NCI-H2081 (cell line): ENCODE data around the gene SLC22A1.
A peak's percentile ranks its signal among the peaks of the same experiment; 100 is the strongest.
"Not testable (repeated sequence)": the region's sequence is repeated elsewhere in the genome, so short reads cannot be mapped to it uniquely, and the experiment has no call there.

Experiments
- DNase-seq, 2 experiments: peaks; one replicate each; lab custom pipeline; 2025; lab: John Stamatoyannopoulos, UW

The SLC22A1 gene

DNA sequence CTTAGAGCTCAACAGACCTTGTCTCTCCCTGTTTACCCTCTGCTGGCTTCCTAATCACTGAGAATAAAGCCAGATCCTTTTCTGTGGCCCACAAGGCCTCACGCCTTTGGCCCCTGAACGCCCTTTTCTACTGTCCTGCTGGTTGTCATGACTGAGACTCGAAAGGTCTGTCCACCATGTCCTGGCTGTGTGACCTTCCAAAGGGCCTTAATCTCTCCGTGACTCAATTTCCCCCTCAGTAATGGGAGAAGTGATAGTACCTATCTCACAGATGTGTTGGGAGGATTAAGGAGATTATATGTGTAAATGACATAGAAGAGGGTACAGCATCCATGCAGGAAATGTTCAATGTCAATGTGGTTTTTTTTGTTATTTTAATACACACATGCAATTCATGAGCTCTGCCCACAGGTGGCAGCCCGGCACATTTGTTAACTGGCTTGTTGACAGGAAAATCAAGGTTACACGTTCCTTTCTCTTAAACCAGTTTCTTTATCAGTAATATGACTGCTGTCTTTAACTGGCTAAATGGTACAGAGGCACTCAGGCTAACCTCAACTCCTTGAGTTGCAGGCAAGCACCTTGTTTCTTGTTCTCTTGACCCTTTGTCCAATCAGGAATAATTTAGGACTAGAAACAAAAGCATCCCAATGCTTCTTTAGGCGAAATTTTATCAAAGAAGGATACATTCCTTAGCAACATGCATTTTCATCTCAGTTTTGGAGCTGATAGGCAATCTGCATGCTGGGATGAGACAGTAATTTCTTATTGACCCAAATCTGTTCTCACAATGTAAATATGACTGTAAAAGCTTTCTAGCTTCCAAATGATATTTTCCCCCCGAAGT lies 16.6 kb downstream of the SLC22A1 start:
- peak; percentile 15 to 16 for DNase-seq

DNA sequence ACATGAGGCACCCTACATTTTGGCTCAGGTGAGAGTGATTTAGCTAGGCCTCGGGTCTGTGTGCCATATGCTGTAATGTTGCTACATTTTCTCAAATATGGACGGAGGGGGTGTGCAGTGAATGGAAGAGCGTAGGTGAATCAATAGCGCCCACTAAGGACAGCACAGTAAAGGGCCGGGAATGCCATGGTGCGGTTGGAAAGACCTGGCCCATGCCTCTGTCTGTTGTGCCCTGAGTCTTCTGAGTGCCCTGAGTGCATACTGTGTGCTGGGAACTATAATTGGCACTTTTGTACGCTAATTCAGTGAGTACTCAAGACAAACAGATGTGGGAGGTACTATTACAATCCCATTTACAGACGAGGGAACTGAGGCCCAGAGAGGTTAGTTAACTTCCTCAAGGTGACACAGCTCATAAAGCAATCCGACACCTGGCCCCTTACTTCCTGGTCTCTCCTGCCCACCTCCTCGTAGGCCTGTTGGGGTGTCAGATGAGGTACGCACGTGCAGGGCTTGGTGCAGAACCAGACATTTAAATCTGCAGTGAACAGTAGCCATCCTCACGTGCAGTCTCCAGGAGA lies 17.3 kb downstream of the SLC22A1 start:
- no peak for DNase-seq

DNA sequence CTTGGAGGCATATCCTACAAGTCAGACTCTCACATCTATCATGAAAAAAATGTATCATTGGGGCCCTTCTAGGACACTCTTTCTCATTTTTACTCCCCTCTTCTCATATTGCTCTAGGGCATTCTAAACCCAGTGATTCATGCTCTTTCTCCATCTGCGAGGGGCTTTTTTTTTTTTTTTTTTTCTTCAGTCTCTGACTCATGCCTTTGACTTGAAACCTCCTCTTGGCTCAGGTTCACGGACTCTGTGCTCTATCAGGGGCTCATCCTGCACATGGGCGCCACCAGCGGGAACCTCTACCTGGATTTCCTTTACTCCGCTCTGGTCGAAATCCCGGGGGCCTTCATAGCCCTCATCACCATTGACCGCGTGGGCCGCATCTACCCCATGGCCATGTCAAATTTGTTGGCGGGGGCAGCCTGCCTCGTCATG lies 17.8 kb downstream of the SLC22A1 start:
- DNase-seq, result no peak

DNA sequence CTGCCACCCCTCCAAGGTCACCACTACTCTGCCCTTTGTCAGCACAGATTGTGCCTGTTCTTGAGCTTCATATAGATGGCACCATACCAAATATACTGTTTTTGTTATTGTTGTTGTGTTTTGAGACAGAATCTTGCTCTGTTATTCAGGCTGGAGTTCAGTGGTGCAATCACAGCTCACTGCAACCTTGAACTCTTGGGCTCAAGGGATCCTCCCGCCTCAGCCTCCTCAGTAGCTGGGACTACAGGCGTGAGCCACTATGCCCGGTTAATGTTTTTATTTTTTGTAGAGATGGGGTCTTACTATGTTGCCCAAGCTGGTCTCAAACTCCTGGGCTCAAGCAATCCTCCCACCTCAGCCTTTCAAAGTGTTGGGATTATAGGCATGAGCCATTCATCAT lies 18.9 kb downstream of the SLC22A1 start:
- not testable (repeated sequence) for DNase-seq

DNA sequence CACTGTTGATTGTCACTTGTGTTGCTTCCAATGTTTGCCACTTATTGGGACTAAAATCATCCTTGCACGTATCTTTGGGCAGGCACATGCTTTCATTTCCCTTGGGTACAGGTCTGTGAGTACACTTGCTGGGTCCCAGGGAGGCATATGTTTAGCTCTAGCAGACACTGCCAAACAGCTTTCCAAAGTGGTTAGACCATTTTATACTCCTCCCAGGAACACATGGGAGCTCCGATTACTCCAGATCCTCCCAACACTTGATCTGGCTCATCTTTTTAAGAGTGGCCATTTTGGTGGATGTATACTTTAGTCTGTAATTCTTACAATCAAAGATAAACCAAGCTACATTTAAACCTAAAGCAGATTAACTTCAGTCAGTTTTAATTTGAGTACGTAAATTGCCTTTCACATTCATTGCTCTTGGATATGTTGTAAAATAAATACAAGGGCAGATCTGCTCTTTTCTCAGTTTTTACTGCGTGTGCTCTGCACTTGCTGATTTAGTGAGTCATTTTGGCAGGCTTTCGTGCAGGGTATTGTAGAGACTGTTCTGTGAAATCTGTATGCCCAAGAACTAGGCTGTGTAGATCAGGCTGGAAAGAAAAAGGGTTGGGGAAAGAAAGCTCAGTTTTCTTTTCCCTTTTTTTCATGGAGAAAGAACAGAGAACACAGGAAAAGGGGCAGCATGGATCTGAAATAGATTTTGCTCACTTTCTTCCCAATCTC lies 19.5 kb downstream of the SLC22A1 start:
- DNase-seq, result no peak

DNA sequence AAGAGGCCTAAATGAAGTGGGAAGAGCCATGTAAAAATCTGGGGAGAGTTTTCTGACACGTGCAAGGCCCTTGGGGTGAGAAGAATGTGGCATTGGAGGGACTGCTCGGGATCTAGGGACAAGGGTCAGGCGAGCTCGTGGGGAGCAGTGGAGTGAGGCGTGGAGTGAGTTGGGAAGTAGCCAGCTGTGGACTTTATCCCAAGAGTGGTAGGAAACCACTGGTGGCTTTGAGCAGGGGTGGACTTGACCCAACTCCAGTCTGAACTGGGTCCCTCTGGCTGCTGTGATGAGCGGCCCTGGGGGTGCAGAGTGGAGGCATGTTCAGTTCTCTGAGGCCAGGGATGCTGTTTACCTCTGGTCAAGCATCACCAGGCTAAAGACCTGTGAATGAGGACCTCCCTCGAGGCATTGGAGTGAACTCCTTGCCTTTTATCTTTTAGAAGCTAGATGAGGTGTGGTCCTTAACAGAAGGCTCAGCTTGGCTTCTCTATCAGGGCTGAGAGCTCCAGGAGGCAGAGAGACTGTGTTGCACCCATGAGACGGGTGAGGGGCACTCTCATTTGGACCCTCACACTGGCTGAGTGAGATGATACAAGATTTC lies 20.6 kb downstream of the SLC22A1 start:
- no peak for DNase-seq

DNA sequence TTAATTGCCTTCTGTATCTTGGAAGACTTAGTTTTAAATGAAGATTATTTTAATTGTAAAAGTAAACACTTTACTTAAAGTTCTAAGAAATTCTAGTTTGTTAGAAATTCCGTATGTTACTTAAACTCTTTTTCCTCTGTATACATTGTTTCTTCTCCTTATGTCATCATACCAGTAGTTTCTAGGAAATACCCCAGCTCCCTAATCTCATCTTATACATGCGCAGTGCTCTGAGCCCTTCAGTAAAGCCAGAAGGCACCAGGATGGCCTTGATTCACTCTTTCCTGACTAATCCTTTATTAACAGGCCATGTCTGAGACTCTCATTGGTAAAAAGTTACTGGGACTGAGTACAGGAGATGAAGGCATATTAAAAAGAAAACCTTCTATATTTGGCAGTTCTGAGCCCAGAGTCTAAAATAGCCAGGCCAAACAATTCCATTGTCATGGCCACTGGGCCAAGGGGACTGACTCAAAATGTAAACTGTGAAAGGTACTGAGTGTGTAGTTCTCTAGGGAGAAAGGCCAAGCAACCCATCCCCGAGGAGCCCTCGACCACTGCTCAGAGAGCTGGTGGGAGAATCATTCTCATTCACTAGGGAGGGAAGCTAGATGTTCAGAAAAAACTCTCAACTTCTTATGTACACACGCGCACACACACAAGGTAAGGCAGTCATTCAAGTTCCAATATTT lies 25.0 kb downstream of the SLC22A1 start:
- DNase-seq, result no peak

DNA sequence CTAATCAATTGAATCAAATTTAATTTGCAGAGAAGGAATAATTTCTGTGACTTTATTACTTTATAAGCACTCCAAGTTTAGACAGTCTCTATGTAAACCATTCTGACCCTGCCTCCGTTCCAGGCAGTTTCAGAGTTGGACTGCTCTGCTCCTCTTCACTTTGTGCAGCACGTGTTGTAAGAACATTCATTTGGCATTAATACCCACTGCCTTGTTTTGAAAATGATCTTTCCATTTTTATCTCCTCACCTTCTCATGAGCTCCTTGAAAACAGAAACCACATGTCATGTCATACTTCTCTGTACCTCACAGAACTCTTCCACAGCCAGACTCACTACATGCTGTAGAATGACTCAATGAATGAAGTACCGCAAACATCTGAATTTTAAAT lies 25.5 kb downstream of the SLC22A1 start:
- no peak for DNase-seq

DNA sequence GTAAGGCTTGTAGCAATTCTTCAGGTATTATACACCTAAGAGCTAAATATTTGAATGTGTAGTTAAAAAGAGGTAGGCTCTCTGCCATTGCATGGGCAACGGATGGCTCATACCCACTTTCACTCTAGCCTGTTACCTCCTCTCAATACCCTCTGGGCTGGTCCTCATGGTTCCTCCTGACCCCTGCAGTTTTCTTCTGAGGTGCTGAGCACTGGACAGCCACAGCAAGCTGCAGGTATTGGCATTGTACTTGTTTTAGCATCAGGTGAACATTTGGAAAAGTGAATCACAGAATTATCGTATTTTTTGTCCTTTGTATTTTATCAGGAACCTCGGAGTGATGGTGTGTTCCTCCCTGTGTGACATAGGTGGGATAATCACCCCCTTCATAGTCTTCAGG lies 32.9 kb downstream of the SLC22A1 start:
- DNase-seq, result no peak

DNA sequence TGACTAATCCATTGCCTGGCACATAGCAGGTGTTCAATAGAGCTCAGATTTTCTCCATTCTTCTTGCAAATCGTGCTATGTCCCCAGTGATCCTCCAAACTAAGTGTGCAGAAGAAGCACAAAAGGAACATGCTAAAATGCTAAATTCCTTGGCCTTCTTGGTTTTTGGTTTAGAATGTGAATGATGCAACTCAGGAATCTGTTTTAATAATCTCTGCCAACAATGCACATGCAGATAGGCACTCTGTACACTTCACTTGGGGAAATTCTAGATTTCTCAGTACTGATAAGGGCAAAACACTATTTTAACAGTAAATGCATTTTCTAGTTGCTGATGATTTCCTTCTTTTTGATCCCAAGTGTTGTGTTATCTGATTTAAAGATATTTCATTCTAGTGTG lies 35.2 kb downstream of the SLC22A1 start:
- no peak for DNase-seq

DNA sequence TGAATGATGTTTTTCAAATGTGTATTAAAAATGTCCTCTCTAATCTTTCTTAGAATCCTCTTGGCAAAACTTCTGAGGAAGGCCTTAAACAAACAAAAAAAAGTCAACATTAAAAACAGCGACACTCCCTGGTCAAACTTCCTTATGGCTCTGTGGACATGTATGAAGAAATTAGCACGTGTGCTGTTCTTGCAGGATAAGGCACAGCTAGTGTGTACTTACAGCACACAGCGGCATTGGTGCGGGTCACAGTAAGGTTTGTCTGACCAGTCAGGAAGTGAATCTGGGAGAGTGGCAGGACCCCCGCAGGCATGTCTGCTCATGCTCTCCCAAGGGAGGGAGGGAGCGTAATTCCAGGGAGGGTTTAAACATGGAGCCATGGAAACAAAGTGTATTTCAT lies 38.8 kb downstream of the SLC22A1 start:
- DNase-seq, result no peak

DNA sequence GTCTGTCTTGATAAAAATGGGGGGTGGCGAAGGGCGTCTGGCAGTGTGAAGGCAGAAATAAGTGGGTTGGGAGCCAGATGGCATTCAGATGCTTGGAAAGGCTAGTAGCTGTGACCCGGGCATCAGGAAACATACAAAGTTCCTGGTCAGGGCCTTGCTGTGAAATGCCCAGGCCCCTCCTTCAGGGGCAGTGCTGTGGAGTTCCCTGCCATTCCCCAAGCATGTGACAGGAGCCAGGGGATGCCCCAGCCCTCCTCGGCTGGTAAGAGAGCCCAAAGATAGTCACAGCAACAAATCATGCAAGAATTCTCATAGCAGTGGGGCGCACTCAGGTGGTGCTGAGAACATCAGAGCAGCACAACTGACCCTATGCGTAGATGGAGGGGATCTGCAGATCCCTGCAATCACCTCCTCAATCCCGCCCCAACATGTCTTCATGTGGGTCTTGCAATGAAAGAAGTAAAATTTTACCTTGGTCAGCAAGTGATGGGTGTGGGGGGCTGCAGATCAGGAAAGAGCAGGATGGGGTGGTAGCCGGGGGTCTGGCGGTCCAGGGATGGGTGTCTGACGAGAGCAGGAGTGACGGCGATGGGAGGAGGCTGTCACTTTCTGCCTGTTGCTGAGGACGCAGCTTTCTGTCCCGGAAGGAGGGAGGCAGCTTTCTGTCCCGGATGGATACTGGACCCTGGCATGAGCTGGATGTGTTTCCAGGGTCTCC lies 39.5 kb downstream of the SLC22A1 start:
- DNase-seq, result no peak

DNA sequence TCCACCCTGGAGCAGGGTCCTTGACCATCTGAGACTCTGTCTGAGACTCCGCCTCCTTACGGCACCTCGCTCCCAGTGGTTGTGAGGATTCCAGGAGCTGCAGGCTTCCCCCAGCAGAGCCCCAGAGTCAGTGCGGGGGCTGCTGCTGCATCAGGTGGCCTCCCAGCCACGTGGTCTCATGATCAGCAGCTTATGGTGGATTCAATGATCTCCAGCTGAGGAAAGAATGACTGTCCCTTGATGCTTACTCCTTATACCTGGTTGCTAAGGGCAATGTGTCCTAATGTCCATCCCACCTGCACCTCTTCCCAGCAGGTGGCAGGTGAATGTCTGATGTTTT lies 40.0 kb downstream of the SLC22A1 start:
- DNase-seq, result no peak

DNA sequence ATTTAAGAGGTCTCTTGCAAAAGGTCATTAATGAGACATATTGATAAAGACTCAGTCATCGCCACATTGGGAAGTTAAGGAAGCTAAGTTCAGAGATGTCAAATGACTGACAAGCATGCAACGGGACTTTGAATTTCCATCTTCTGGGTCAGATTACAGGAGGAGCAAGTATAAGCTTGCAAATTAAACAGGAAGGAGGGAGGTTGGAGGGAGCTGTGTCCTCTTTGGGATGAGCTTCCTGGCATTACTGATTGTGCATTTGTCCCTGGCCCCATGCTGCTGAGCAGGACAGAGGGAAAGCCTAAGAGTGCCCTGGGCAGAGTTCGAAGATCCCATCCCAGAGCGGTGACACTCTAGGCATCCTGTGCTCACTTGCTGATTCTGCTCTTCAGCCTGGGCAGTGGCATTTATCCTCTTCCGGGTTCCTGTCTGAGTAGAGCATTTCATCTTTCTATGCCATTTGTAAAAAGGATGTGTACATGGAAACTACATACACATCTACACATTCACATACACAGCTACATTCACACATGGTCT lies 40.5 kb downstream of the SLC22A1 start:
- DNase-seq, result no peak

DNA sequence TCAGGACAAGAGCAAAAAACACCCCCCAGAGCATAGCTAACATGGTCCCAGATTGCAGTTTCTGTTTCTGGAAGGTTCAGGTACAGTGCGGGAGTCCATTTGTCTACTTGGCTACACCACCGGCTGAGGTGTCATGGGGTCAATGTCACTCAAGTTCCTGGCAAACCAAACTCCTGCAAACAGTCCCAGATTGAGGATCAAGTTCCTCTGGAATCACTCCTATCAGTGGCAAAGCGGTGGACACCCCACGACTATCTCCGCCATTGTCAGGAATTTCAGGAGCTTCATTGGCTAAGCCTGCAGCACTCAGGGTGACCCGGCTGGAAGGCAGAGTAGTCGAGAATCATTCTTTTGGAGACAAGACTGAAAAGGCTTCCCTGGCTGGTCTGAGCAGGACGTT lies 41.8 kb downstream of the SLC22A1 start:
- DNase-seq, result no peak

DNA sequence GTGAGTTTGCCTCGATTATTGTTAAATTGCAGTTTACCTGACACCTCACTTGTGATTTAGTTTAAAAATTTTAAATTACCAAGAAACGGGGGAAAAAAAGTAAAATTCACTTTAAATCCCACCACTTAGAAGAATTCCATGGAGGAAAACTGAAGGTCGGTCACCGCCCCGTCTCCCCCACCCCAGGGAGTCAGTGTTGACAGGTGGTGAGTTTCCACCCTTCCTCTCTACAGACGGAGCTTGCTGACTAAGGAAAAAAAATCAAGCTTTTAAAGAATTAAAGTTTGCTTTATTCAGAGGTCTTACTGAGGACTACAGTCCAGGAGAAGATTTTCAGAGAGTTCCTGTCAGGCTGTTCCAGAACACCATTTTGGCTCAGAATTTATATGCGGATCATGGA lies 42.3 kb downstream of the SLC22A1 start:
- DNase-seq, result no peak

DNA sequence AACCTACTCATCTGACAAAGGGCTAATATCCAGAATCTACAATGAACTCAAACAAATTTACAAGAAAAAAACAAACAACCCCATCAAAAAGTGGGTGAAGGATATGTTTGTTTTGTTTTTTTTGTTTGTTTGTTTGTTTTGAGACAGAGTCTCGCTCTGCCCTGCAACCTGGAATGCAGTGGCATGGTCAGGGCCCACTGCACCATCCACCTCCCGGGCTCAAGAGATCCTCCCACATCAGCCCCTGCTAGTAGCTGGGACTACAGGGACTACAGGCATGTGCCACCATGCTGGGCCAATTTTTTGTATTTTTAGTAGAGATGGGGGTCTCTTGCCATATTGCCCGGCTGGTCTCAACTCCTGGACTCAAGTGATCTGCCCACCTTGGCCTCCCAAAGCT lies 44.3 kb downstream of the SLC22A1 start:
- not testable (repeated sequence) for DNase-seq

DNA sequence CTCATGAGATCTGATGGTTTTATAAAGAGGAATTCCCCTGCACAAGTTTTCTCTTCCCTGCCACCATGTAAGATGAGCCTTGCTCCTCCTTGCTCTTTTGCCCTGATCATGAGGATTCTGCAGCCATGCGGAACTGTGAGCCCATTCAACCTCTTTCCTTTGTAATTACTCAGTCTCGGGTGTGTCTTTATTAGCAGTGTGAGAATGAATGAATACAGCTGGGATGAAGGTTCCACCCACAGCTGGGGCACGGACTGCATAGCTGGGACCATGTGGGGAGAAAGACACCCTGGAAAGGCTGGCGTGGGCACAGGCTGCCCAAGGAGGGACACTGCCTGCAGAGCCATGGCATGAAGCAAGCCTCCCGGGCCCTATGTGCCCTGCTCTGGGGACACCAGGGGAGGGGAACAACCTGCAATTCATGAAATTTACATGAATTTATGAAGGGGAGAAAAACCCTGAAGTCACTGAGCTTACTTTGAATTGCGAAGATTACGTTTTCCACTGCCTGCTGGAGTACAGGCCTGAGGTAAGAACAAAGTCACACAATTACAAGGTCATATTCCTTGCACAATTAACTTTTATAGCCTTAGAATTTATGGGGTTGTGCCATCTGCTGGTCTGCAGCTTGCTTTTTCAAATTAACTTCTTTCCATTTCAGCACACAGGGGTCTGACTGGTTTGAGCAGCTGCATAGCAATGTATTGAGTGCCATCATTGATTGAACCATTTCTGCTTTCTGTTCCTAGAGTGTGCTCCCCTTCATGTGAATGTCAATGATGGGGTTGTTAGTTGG lies 46.2 kb downstream of the SLC22A1 start:
- DNase-seq, result no peak

DNA sequence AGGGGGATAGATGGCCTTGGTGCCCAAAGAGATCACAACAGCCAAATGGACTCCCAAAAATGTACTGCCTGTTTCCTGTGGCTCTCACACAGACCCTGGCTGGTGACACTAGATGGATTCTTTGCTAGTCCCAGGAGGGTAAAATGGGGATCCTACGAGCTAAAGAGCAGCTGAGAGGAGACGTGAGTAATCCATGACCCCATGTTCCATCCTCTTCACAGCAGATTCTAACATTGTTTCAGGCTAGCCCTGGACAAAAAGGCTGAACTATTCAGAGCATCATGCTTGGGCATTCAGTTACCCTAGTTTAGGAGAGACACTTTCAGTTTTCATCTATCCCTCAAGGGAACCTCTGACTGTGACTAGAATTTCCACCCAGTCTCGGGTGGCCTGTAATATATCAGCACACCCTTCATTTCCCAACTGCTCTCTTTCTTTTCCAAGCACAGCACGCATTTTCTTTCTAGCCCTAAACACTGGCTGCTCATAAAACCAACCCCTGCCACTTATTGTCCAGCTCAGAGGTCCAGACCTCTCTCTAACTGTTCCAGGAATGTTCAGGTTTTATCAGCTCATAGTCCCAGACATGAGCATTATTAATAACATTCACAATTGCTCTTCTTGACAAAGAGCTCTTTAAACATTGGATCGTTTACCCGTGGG lies 48.5 kb downstream of the SLC22A1 start:
- DNase-seq, result no peak

DNA sequence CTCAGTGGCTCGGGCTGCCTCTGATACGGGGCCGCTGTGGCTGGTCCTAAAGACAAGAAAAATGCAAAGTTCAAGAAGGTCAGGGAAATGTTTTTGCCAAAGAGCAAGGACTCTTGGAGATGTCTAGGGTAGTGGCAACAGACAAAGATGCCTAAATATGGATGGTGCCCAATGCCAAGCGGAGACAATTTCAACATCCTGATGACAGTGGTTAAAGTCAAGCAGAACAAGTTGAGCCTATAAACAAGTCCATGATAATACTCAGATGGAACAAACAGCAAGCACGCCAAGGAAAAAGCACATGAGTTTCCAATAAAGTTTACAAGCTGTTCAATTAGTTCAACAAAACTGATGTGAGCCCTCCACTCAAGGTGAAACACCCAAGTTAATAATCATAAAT lies 51.1 kb downstream of the SLC22A1 start:
- no peak for DNase-seq
